SW480 (cell line): ENCODE results near the gene ANK3.

Experiments
- DNase-seq: peaks from one replicate; pipeline ENCODE4 v3.0.0-alpha.2; 2016; ENCODE audit warnings: low spot score

ANK3 gene

GRCh38 chr10:60376221-60377041 lies 13.2 kb downstream of the ANK3 start:
- DNase-seq, result no peak

- no peak for DNase-seq
Measured at GRCh38 chr10:60375293-60376004, 14.2 kb downstream of the ANK3 start.

DNA sequence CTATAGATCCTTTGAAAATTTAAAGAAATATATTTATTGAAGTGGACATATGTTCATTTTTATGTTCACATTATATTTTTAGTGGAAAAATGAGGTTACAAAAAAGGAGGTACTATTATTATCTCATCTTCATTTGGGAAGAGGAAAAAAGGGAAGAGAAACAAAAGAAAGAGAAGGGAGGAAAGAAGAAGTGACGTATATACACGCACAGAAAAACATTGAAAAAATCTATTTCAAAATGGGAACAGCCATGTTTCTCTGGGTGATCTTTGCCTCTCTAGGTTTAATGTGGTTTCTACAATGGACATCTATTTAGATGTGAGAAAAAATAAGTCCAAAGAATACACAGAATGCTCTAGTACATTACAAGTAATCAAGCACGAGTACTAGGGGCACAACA lies 14.8 kb downstream of the ANK3 start:
- DNase-seq, result no peak

GRCh38 chr10:60372436-60372835 lies 17.2 kb downstream of the ANK3 start:
- no peak for DNase-seq

- DNase-seq, result no peak
Measured at GRCh38 chr10:60369547-60369930, 20.1 kb downstream of the ANK3 start.

- DNase-seq, result no peak
Measured at GRCh38 chr10:60368875-60369546, 20.7 kb downstream of the ANK3 start.

- no peak for DNase-seq
Measured at GRCh38 chr10:60367901-60368300, 21.8 kb downstream of the ANK3 start.

DNA sequence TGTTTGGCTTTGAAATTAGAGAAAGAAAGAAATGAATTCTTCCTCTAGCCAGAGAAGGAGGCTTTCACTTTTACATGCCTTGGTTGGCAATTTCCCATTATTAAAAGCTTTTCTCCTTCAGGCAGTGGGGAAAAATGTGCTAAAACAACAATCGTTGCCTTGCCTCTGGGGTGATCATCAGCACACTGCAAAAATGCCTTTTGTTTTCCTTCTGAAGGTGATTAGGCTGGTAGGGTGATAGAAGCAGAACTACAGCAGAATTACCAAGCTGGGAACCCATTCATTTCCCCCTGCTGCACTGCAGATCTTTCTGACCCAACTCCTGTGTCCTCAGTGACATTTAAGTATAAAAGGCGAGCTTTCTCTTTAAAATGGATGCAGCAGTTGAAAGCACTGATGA lies 22.2 kb downstream of the ANK3 start:
- no peak for DNase-seq

- no peak for DNase-seq
Measured at GRCh38 chr10:60367024-60367423, 22.7 kb downstream of the ANK3 start.

- DNase-seq, result no peak
Measured at GRCh38 chr10:60363187-60363586, 26.5 kb downstream of the ANK3 start.

DNA sequence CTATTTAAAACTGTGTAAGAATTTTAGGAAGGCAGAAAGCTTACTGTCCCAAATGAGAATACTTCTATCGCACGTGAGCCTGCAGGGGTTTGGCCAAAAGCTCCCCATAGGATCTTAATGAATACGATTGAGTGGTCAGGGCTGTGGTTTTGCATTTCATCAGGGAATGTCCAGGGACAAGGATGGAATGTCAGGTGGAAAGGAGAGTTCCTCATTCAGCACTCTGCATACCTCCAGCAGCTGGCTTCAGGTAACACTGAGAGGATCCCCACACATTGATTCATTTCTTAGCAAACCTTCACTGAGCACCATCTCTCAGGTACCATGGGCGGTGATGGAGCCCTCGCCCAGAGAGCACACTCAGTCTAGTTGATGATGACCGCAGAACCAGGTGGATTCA lies 27.2 kb downstream of the ANK3 start:
- DNase-seq, result no peak

GRCh38 chr10:60359066-60359465 lies 30.6 kb downstream of the ANK3 start:
- DNase-seq, result no peak

DNA sequence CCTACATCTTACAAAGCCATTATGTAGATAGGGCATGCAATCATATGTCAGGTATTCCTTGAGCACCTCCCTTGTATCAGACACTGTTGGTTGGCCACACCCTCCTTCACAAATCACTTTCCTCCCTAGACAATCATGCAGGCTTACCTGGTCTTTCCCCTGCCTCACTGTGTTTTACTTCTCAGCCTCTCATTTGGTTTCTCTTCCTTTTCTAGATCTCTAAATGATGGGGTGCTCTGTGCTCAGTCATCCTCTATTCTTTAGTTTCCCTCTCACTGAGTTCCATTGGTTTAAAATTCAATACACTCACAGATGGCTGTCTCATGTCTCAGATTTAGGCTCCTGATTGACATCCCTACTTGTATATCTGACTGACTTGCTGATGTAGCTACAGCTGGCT lies 31.4 kb downstream of the ANK3 start:
- DNase-seq, result no peak

DNA sequence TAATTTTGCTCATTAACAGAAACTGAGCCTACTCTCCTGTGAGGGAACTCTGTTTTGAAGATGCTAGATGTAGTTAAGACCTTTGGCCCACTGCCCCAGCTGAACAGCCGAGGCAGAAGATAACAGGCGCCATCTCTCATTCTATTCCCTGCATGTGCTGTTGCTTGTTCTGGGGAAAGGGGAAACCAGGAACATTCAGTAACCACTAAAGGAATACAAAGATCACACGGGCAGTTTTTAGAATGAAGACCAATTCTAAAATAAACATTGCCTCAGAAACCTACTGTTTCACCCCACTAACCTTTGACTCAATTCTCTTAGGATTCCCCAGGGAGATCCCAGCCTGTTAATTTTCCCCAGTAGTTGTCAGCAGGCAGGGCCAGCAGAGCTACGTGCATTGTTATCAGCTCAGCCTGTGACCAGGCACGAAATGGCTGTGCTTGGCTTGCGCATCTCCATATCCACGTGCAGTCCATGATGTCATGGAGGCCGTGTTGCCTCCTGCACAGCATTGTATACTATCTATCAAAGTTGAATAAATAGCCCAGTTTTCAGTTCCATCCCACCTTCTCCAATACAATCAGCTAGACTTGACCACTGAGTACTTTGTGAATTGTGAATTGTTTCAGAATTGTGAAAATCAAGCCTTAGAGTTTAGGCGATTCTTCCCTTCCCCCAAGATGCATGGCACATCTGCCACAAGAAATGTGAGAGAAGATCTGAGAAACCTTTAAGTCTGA lies 36.0 kb downstream of the ANK3 start:
- DNase-seq, result no peak

GRCh38 chr10:60352105-60352504 lies 37.6 kb downstream of the ANK3 start:
- DNase-seq, result no peak

DNA sequence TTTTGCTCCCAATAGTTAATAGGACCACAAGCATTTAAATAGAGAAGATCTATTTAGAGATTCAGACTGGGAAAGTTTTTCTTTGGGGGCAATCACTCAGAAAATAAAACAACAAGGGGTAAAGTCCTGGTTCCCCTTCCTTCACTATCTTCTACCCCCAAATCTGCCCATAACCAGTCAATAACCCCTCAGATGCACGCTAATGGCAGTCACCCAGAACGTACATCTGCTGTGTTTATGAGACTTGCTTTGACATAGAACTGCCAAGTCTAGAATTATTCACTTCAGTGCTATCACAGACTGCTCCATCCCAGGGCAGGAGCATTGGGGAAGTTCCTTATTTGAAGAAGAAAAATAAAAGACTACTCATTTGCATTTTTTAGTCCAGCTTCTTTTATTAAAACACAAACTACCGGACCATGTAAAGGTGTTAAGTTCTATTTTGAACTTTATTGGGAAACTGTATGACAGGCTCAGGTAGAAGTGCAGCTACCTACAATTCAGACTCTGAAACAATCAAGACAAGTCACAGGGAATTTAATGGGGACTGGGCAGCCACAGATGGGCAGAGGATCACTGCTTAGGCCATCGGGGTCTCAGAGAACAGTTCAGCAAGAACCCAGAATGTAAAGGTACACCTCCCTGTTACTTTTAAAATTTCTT lies 38.4 kb downstream of the ANK3 start:
- no peak for DNase-seq

DNA sequence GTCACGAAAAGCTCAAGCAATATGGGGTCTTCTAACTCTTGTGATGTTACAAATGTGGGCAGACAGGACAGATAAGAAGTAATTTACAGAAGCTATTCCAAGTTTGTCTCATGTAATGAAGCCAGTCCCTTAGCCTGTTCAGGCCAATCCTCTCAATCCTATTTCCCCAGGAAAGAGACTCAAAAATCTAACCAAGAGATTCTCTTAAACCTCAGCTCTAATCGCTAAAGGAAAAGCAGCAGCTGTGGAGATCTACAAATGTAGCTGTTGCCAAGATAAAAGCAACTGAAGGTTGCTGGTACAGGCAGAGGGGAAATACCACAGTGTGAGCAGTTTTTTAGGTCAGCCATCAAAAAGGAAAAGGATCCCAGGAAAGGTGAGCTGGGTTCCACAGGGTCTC lies 39.3 kb downstream of the ANK3 start:
- no peak for DNase-seq

DNA sequence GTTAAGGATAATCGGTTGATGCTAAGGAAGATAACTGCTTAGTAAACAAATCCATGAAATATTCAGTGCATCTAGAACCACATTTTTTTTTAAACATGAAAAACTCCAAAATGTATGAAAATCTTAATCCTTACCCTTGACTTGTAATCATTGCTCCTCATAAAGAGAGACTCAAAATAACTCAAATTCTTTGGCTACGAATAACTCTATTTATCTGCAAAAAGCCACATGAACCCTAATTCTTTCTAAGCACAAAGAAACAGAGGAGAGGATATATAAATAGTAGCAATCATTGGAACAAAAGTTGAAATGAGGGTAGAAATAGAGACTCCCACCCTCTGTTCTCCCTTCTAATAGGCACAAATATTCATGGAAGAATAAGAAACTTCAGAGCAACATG lies 40.2 kb downstream of the ANK3 start:
- no peak for DNase-seq

GRCh38 chr10:60348982-60349381 lies 40.7 kb downstream of the ANK3 start:
- DNase-seq, result no peak

GRCh38 chr10:60347270-60347669 lies 42.4 kb downstream of the ANK3 start:
- DNase-seq, result no peak

DNA sequence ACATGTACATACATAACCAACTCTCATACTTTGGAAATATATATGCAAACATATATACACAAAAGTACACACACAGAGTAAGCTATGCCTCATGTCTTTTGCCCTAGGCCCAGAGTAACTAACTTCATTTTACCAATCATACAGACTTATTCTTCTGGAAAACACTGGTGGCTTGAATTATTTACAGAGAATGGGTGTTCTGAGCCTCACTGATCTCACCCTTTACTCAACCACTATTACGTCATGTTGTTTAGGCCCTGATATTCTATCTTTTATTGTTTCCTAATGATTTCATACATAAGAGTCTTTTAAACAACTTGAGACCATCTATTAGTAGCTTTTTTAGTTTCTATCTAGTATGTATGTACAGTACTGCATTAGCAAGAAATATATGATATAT lies 43.0 kb downstream of the ANK3 start:
- no peak for DNase-seq

- no peak for DNase-seq
Measured at GRCh38 chr10:60343254-60343653, 46.4 kb downstream of the ANK3 start.
